Measurements from ENCODE around the gene PGAP6.
"Not testable (repeated sequence)": the region's sequence is repeated elsewhere in the genome, so short reads cannot be mapped to it uniquely, and the experiment has no call there.

Gene PGAP6

DNA sequence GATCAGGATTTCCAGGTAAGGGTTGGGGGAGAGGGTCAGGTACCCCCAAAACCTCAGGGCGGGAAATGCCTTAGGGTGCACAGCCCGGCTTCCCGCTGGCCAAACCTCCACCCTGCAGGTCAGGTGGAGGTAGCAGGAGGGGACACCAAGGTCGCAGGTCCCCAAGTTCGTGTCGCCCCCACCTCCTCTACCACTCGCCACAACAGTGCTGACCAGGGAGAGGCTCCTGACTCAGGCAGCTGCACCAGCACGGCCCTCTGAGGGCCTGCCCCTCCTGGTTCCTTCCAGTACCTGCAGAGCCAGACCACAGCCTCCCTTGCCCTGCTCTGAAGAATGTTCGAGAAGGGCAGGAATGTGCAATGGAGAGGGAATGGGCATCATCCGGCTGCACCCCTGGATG lies 15.3 kb downstream of the PGAP6 start:
- no peak for DNase-seq

GRCh38 chr16:364595-365491 lies 16.9 kb downstream of the PGAP6 start:
- DNase-seq = no peak

GRCh38 chr16:363766-364490 lies 17.9 kb downstream of the PGAP6 start:
- DNase-seq = no peak

GRCh38 chr16:363110-363765 lies 18.5 kb downstream of the PGAP6 start:
- no peak for DNase-seq

GRCh38 chr16:362702-362999 lies 19.1 kb downstream of the PGAP6 start:
- not testable (repeated sequence) for DNase-seq

GRCh38 chr16:361872-362701 lies 19.7 kb downstream of the PGAP6 start:
- DNase-seq = peak; percentile 56

GRCh38 chr16:361341-361871 lies 20.4 kb downstream of the PGAP6 start:
- no peak for DNase-seq

DNA sequence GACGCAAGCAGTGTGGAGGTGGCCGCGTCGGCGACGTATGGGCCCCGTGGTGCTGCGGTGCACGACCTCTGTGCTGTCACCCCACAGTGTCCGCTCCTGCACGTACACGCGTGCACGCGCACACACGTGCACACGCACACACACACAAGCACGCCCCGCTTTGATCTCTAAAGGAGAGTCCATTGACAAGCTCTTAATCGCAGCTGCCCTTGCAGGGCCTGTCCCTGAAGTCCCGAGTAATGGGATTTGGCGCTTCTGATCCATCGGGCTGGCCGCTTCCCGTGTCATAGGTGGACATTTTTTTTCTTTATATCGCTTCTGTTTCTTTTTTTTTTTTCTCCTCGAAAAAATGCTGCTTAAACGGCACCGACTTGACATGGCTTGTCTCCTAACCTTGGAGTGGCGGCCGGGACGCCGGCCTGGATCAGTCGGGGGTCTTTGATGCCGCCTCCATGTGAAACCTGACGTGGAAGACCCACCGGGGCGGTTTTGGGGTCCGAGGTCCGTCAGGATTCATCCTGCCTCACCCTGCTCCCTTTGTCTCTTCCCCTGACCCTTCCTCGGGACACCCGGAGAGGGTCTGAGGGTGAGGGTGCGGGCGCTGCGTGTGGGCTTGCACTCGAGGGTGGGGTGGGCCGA lies 21.0 kb downstream of the PGAP6 start:
- no peak for DNase-seq

DNA sequence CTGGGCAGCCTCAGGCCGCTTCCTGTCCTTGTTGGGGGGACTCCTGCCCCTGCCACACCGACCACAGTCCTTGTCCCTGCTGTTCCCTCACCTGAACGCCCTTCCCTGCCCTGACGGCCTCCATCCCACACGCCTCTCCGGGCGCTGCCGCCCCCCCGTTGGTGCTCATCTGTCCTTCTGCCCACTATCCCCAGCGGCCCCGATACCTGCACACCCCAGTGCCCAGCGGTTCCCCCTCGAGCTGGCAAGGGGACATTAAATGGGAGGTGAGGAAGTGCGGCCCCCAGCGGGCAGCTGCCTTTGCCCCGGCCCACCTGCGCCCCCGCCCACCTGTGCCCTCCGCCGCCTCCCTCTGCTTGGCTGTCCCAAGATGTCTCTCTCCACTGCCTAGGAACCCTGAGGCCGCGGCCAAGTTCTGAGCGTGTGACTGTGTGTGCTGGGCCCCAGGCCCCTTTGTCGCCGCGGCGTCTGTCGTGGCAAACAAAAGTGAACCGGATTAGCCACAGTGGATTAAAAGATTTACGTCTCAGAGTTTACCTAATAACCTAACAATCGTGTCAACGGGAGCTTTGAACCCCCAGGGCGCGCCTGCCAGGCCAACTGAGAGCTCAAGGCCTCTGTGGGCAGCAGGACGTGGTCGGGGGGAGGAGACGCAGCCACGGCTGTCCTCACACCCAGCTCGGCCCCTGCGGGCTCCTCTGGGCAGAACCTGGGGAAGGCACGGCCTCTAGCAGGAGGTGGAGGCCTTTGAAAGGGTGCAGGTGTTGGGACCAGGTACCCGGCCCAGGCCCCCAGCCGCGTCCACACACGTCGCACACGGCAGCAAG lies 21.7 kb downstream of the PGAP6 start:
- DNase-seq = no peak

GRCh38 chr16:359067-359763 lies 22.6 kb downstream of the PGAP6 start:
- DNase-seq = no peak

DNA sequence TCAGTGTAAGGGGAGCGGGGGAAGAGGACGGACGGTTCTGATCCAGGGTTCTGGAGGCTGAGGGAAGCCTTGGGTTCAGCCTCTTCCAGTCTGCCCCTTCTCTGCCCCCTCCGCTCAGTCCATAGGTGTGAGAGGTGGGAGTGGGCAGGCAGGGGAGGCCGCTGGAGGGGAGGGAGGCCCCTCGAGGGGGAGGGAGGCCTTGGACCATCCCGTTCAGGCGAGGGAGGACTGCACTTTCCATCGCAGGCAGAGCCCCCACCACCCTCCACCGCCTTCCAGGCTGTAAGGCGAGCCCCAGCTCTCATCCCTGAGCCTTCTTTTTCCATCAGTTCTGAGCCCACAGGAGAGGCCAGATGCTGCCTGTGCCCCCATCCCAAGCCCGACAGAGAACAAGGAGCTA lies 25.0 kb downstream of the PGAP6 start:
- no peak for DNase-seq

DNA sequence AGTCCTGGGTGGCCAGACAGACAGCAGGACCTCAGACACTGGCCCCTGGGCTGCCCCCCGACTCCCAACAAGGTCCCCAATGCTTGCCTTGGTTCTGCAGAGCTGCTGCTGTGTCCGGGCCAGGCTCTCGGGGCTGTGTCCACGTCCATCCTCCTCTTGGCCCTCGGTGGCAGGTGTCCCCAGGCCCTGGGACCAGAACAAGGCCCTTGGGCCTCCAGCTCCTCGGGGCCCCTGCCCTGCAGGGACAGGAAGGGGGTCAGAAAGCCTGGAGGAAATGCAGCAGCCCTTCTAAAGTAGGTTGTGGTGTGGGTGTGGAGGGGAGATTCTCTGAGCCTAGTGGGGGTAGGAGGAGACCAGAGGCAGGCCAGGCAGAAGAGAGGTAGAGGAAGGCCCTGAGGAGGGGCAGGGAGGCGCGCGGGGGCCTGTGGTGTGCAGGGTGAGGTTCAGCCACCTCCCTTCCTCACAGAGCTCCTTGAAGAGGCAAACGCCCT lies 26.8 kb downstream of the PGAP6 start:
- DNase-seq = no peak

GRCh38 chr16:354291-354881 lies 27.4 kb downstream of the PGAP6 start:
- DNase-seq = no peak

- DNase-seq = no peak
Observed at GRCh38 chr16:353404-354290, 28.1 kb downstream of the PGAP6 start.

DNA sequence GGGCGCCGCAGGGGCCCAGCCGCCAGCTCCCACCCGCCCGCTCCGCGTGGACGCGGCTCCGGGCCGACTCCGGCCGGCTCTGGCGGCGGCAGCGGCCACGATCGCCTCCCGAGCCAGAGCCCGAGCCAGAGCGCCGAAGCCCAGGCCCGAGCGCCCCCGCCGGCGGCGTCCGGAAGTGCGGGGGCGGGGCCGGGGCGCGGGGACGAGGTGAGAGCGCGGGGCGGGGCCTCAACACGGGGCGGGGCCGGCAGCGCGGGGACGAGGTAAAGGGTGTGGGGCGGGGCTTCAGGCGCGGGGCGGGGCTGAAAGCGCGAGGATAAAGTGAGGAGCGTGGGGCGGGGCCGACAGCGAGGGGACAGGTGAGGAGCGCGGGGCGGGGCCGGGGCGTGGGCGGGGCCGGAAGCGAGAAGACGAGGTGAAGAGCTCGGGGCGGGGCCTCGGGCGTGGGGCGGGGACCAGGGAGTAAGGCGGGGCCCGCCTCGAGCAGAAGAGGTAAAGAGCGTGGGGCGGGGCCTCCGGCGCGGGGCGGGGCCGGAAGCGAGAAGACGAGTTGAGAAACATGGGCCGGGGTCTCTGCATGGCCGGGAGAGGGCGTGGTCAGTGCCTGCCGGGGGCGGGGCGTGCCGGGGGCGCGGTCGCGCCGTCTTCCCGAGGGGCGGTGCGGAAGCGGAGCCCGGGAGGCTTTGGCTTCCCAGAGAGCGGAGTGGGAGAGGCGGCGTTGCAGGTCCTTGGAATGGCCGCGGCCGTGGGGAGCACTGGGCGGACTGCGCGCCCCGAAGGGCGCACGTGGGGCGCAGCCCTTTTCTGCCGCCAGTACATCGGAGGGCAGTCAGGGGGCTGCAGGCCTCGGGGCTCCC lies 29.0 kb downstream of the PGAP6 start, which contains the start of gene AXIN1:
AXIN1 (minus strand) TSS at position 177 of the 857 bp plus-strand sequence. CDS start 5,698 bp downstream, outside the sequence.
- peak; percentile 94 for DNase-seq

- no peak for DNase-seq
Observed at GRCh38 chr16:351804-352520, 29.8 kb downstream of the PGAP6 start.

GRCh38 chr16:350203-350602 lies 31.6 kb downstream of the PGAP6 start:
- no peak for DNase-seq
